ENCODE measurements around the gene ZNF674.
A peak's percentile ranks its signal among the peaks of the same experiment; 100 is the strongest.

Gene ZNF674

DNA sequence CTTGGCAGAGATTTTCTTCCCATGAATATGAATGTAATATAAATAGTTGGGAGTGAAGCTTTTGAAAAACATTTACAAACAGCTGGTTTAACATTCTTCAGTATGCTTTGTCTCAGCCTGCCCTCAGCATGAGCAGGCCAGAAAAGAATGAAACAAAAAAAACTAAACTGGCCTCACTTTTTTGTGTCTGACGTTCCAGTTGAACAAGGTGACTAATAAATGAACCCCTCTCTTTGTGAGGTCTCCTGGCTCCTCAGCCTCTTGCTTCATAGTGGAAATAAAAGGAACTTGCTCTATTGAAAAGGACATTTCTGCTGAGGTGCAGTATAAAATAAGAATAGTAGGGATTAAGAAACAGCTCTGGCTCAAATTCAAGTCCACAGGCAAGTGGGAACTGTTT lies 37.7 kb upstream of the ZNF674 start:
- peak; percentile 86 for DNase-seq (ENCODE audit: low read depth)
- H3K4me3 ChIP-seq (ENCODE audit: control insufficient read depth, low read depth, low read length) = no peak overlapping the region
- TF ChIP-seq, protein P1, sequence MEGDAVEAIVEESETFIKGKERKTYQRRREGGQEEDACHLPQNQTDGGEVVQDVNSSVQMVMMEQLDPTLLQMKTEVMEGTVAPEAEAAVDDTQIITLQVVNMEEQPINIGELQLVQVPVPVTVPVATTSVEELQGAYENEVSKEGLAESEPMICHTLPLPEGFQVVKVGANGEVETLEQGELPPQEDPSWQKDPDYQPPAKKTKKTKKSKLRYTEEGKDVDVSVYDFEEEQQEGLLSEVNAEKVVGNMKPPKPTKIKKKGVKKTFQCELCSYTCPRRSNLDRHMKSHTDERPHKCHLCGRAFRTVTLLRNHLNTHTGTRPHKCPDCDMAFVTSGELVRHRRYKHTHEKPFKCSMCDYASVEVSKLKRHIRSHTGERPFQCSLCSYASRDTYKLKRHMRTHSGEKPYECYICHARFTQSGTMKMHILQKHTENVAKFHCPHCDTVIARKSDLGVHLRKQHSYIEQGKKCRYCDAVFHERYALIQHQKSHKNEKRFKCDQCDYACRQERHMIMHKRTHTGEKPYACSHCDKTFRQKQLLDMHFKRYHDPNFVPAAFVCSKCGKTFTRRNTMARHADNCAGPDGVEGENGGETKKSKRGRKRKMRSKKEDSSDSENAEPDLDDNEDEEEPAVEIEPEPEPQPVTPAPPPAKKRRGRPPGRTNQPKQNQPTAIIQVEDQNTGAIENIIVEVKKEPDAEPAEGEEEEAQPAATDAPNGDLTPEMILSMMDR (conservative IDR thresholded peaks at IDR 0.05; ENCODE audit: control insufficient read depth, insufficient read depth, low read depth, low read length) = no peak

DNA sequence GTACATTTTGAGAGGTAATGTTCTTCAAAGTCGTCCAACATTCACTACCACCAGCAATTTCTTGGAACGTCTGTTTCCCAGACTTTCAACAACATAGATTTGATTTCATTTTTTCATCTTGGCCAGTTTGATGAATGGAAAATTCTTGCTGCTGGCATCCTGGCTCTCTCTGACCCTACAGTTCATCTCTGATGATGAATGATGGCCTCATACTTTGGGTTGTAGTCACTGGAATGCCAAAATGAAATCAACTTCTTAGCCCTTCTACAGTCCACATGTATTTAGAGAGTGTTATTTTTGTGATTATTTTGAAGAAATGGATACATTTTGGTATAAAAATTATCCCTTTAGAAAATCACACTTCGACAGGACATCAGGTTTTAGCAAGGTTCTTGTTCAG lies 37.1 kb upstream of the ZNF674 start:
- TF ChIP-seq, protein P1 (conservative IDR thresholded peaks at IDR 0.05; ENCODE audit: control insufficient read depth, insufficient read depth, low read depth, low read length) = no peak
- DNase-seq (ENCODE audit: low read depth) = no peak
- no peak overlapping the region for H3K4me3 ChIP-seq (ENCODE audit: control insufficient read depth, low read depth, low read length)

DNA sequence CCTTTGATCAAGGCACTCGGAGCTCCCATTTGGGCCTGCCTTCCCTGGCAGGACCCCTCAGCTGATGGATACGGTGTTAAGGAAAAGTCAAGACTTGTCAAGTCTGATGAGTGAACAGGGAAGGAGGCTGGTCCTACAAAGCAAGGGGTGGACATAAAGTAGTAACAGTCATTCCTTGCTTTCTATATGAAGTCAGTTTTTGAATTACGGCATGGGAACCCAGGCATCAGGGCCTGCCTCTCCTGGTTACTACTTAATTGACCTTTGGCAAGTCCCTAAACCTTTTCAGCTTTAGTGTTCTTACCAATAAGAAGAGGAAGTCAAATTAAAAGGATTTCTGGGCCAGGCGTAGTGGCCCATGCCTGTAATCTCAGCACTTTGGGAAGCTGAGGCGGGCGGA lies 35.4 kb upstream of the ZNF674 start:
- no peak overlapping the region for H3K4me3 ChIP-seq (ENCODE audit: control insufficient read depth, low read depth, low read length)
- TF ChIP-seq, protein P1 (conservative IDR thresholded peaks at IDR 0.05; ENCODE audit: control insufficient read depth, insufficient read depth, low read depth, low read length) = no peak
- DNase-seq (ENCODE audit: low read depth) = no peak

DNA sequence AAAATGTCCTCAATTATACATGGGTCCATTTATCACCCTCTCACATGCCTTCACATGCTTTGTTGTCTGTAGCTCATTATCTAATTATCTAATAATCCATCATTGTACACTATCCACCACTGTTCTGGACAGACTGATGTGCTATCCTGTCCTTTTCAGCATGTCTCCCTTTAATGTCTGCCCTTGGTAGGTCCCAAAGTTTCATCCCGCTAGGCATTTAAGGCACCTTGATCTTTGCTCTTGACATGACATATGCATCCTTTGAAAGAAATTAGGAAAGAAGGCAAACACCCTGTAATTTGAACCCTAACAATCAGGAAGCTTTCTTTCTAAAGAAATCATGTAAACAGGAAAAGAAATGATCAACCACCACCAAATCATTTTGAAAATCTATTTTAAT lies 34.0 kb upstream of the ZNF674 start:
- no peak overlapping the region for H3K4me3 ChIP-seq (ENCODE audit: control insufficient read depth, low read depth, low read length)
- TF ChIP-seq, protein P1 (conservative IDR thresholded peaks at IDR 0.05; ENCODE audit: control insufficient read depth, insufficient read depth, low read depth, low read length) = no peak
- no peak for DNase-seq (ENCODE audit: low read depth)

DNA sequence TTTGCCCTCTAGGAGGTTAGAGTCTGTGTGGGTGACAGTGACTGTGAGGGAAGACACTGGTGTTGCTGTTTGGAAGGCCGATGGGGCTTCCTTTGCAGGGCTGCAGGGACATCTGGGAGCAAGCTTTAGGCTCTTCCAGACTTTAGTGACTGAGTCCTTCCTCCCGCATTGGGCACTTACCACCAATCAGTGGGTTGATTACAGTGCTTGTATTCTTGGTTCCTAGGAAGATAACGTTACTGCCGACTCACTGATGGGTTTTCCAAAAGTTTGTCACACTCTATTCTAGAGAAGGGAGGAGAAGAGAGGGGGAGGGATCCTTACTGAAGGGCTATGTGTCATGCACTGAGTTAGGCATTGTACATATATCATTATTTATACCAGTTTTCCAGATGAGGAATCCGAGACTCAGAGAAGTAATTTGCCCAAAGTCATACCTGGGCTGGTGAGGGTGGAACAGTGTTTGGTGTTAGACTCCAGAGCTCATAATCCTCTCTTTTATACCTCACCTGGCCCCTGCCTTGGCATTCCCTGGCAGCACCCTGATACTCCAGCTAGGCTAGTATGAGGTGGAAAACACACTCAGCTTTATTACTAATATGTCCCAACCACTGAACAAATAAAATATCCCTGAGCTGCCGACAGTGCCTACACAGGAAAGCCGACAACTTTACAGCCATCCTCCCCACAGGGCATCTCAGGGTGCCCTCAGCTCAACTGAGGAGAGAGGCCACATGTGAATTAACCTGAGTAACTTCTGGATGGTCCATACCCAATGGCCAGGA lies 32.2 kb upstream of the ZNF674 start:
- H3K4me3 ChIP-seq (ENCODE audit: control insufficient read depth, low read depth, low read length) = no peak overlapping the region
- peak; percentile 50 for DNase-seq (ENCODE audit: low read depth)
- TF ChIP-seq, protein P1 (conservative IDR thresholded peaks at IDR 0.05; ENCODE audit: control insufficient read depth, insufficient read depth, low read depth, low read length) = no peak

DNA sequence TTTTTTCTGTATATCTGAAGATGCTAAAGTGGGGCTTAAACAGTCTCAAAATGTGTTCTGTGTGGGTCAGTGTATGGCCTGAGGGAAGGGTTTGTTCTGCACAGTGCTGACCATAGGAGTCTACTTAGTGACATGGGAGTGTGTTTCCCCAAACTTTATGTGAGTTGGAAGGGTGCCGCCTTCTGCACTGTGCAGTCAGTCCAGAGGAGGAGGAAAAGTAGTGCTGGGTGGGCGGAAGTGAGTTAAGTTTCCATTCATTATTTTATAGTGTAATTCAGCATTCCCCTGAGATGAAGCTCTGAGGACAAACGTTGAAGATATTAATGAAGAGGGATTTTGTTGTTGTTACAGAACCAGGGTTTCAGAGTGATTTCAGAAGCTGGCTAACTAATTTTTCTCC lies 31.2 kb upstream of the ZNF674 start:
- H3K4me3 ChIP-seq (ENCODE audit: control insufficient read depth, low read depth, low read length) = no peak overlapping the region
- DNase-seq (ENCODE audit: low read depth) = peak; percentile 43
- TF ChIP-seq, protein P1 (conservative IDR thresholded peaks at IDR 0.05; ENCODE audit: control insufficient read depth, insufficient read depth, low read depth, low read length) = no peak
